ENCODE results near the gene NEDD4.

DNA sequence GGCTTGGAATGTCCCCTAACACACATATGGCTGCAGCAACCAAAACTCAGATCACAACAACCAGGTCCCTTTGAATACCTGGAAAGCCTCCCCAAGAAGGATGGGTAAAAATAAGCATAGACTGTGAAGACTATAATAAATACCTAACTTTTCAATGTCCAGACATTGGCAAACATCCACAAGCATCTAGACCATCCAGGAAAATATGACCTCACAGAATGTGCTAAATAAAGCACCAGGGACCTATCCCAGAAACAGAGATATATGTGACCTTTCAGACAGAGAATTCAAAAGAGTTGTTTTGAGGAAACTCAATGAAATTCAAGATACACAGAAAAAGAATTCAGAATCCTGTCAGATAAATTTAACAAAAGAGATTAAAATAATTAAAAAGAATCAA is 109.2 kb downstream of the NEDD4 start:
- TF ChIP-seq, protein P1, sequence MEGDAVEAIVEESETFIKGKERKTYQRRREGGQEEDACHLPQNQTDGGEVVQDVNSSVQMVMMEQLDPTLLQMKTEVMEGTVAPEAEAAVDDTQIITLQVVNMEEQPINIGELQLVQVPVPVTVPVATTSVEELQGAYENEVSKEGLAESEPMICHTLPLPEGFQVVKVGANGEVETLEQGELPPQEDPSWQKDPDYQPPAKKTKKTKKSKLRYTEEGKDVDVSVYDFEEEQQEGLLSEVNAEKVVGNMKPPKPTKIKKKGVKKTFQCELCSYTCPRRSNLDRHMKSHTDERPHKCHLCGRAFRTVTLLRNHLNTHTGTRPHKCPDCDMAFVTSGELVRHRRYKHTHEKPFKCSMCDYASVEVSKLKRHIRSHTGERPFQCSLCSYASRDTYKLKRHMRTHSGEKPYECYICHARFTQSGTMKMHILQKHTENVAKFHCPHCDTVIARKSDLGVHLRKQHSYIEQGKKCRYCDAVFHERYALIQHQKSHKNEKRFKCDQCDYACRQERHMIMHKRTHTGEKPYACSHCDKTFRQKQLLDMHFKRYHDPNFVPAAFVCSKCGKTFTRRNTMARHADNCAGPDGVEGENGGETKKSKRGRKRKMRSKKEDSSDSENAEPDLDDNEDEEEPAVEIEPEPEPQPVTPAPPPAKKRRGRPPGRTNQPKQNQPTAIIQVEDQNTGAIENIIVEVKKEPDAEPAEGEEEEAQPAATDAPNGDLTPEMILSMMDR (IDR thresholded peaks at IDR 0.05) = no peak
- TF ChIP-seq POLR2A (IDR thresholded peaks at IDR 0.05) = no peak

Measured in testis (tissue), 2 donors.